Activated naive CD8-positive, alpha-beta T cell treated with anti-CD3 and anti-CD28 coated beads for 36 hours (primary cell): ENCODE data around the gene RAB22A. TPM values are rescaled to one million over a fixed set of nuclear protein-coding genes. Genes with fewer than 3 reads are reported as not detected.
"Not testable (repeated sequence)": the region's sequence is repeated elsewhere in the genome, so short reads cannot be mapped to it uniquely, and the experiment has no call there.

Experiments used
- DNase-seq: peaks from one replicate; pipeline ENCODE4 v3.0.0; 2021
- H3K27ac Mint-ChIP-seq: one replicate; pipeline ENCODE4 v1.8.0; 2022; ENCODE audit warnings: mild to moderate bottlenecking, moderate library complexity, mixed read lengths
- H3K27me3 Mint-ChIP-seq: one replicate; pipeline ENCODE4 v1.8.0; 2022; ENCODE audit warnings: mild to moderate bottlenecking, mixed read lengths
- H3K36me3 Mint-ChIP-seq: one replicate; pipeline ENCODE4 v1.8.0; 2021; ENCODE audit warnings: mild to moderate bottlenecking, mixed read lengths
- H3K4me1 Mint-ChIP-seq: one replicate; pipeline ENCODE4 v1.8.0; 2021; ENCODE audit warnings: mixed read lengths
- H3K4me3 Mint-ChIP-seq: one replicate; pipeline ENCODE4 v1.8.0; 2022; ENCODE audit warnings: mild to moderate bottlenecking, moderate library complexity, mixed read lengths
- H3K9me3 Mint-ChIP-seq: one replicate; pipeline ENCODE4 v1.8.0; 2022; ENCODE audit warnings: mixed read lengths
- total RNA-seq, 2 experiments: library from RNA; stranded (reverse); gene quantifications; one replicate each; pipeline ENCODE4 v1.2.3, GENCODE V29; 2021

Gene RAB22A
- total RNA-seq, 2 experiments from 2014 or later = 12.8 to 13.9 TPM

GRCh38 chr20:58359441-58359840 lies 49.9 kb downstream of the RAB22A start:
- peaks cover 3% of the 10 kb centered on the region for H3K4me1 Mint-ChIP-seq
- H3K27ac Mint-ChIP-seq = no peak overlapping the region
- peaks cover 8% of the 10 kb centered on the region for H3K36me3 Mint-ChIP-seq
- no peak overlapping the region for H3K4me3 Mint-ChIP-seq
- no peaks in the 10 kb centered on the region for H3K27me3 Mint-ChIP-seq
- no peak for DNase-seq
- no peaks in the 10 kb centered on the region for H3K9me3 Mint-ChIP-seq

- peaks cover 8% of the 10 kb centered on the region for H3K36me3 Mint-ChIP-seq
- H3K4me3 Mint-ChIP-seq = no peak overlapping the region
- H3K27me3 Mint-ChIP-seq = no peaks in the 10 kb centered on the region
- no peaks in the 10 kb centered on the region for H3K9me3 Mint-ChIP-seq
- DNase-seq = no peak
- no peak overlapping the region for H3K27ac Mint-ChIP-seq
- peaks cover 3% of the 10 kb centered on the region for H3K4me1 Mint-ChIP-seq
These were observed 51.4 kb downstream of the RAB22A start for GRCh38 chr20:58360936-58361335.

GRCh38 chr20:58361481-58362205 lies 52.1 kb downstream of the RAB22A start:
- Mint-ChIP-seq H3K36me3 (peaks cover 8% of the 10 kb centered on the region), H3K4me3 (no peak overlapping the region), H3K27ac (no peak overlapping the region), H3K4me1 (peaks cover 4% of the 10 kb centered on the region), H3K27me3 (no peaks in the 10 kb centered on the region), H3K9me3 (no peaks in the 10 kb centered on the region)
- DNase-seq = no peak

GRCh38 chr20:58362206-58362516 lies 52.6 kb downstream of the RAB22A start:
- Mint-ChIP-seq H3K9me3 (no peaks in the 10 kb centered on the region), H3K36me3 (peaks cover 8% of the 10 kb centered on the region), H3K27ac (no peak overlapping the region), H3K27me3 (no peaks in the 10 kb centered on the region), H3K4me1 (peaks cover 4% of the 10 kb centered on the region), H3K4me3 (no peak overlapping the region)
- no peak for DNase-seq

GRCh38 chr20:58362970-58363369 lies 53.5 kb downstream of the RAB22A start:
- H3K4me3 Mint-ChIP-seq = no peak overlapping the region

GRCh38 chr20:58366866-58367265 lies 57.4 kb downstream of the RAB22A start:
- peaks cover 3% of the 10 kb centered on the region for H3K4me1 Mint-ChIP-seq
- no peak overlapping the region for H3K27ac Mint-ChIP-seq

More at GRCh38 chr20:58362970-58363369, 53.5 kb downstream of the RAB22A start:
- no peak for DNase-seq
- no peaks in the 10 kb centered on the region for H3K9me3 Mint-ChIP-seq
- H3K27ac Mint-ChIP-seq = no peak overlapping the region
- peaks cover 8% of the 10 kb centered on the region for H3K36me3 Mint-ChIP-seq
- H3K27me3 Mint-ChIP-seq = no peaks in the 10 kb centered on the region
- peaks cover 4% of the 10 kb centered on the region for H3K4me1 Mint-ChIP-seq

GRCh38 chr20:58372806-58373205 lies 63.3 kb downstream of the RAB22A start:
- H3K4me3 Mint-ChIP-seq = no peak overlapping the region
- no peak for DNase-seq
- no peaks in the 10 kb centered on the region for H3K9me3 Mint-ChIP-seq
- H3K36me3 Mint-ChIP-seq = no peaks in the 10 kb centered on the region
- peaks cover 9% of the 10 kb centered on the region for H3K27me3 Mint-ChIP-seq
- no peaks in the 10 kb centered on the region for H3K4me1 Mint-ChIP-seq
- H3K27ac Mint-ChIP-seq = no peak overlapping the region

More at GRCh38 chr20:58366866-58367265, 57.4 kb downstream of the RAB22A start:
- Mint-ChIP-seq H3K27me3 (no peaks in the 10 kb centered on the region), H3K36me3 (peaks cover 2% of the 10 kb centered on the region), H3K9me3 (no peaks in the 10 kb centered on the region), H3K4me3 (no peak overlapping the region)
- no peak for DNase-seq

GRCh38 chr20:58373296-58373695 lies 63.8 kb downstream of the RAB22A start:
- H3K4me1 Mint-ChIP-seq, H3K36me3 Mint-ChIP-seq, DNase-seq, H3K9me3 Mint-ChIP-seq, H3K4me3 Mint-ChIP-seq, H3K27ac Mint-ChIP-seq: not testable (repeated sequence)
- H3K27me3 Mint-ChIP-seq = peaks cover 14% of the 10 kb centered on the region

GRCh38 chr20:58374027-58374850 lies 64.7 kb downstream of the RAB22A start:
- Mint-ChIP-seq H3K4me3 (no peak overlapping the region), H3K27ac (no peak overlapping the region)

GRCh38 chr20:58374906-58375758 lies 65.6 kb downstream of the RAB22A start:
- H3K4me1 Mint-ChIP-seq = no peaks in the 10 kb centered on the region
- H3K27ac Mint-ChIP-seq = no peak overlapping the region
- no peaks in the 10 kb centered on the region for H3K36me3 Mint-ChIP-seq
- H3K27me3 Mint-ChIP-seq = peaks cover 21% of the 10 kb centered on the region
- H3K9me3 Mint-ChIP-seq = no peaks in the 10 kb centered on the region
- no peak overlapping the region for H3K4me3 Mint-ChIP-seq
- no peak for DNase-seq

More at GRCh38 chr20:58374027-58374850, 64.7 kb downstream of the RAB22A start:
- no peaks in the 10 kb centered on the region for H3K36me3 Mint-ChIP-seq
- no peaks in the 10 kb centered on the region for H3K9me3 Mint-ChIP-seq
- DNase-seq = no peak
- peaks cover 17% of the 10 kb centered on the region for H3K27me3 Mint-ChIP-seq
- no peaks in the 10 kb centered on the region for H3K4me1 Mint-ChIP-seq

GRCh38 chr20:58375759-58376352 lies 66.3 kb downstream of the RAB22A start:
- H3K4me3 Mint-ChIP-seq = no peak overlapping the region
- no peak for DNase-seq
- H3K4me1 Mint-ChIP-seq = no peaks in the 10 kb centered on the region
- peaks cover 1% of the 10 kb centered on the region for H3K9me3 Mint-ChIP-seq
- H3K27me3 Mint-ChIP-seq = peaks cover 24% of the 10 kb centered on the region
- no peak overlapping the region for H3K27ac Mint-ChIP-seq
- H3K36me3 Mint-ChIP-seq = peaks cover 1% of the 10 kb centered on the region

- no peak for DNase-seq
- Mint-ChIP-seq H3K9me3 (peaks cover 10% of the 10 kb centered on the region), H3K4me1 (no peaks in the 10 kb centered on the region), H3K4me3 (no peak overlapping the region), H3K36me3 (peaks cover 8% of the 10 kb centered on the region), H3K27me3 (peaks cover 29% of the 10 kb centered on the region), H3K27ac (no peak overlapping the region)
These were observed 67.5 kb downstream of the RAB22A start for GRCh38 chr20:58377017-58377416.

GRCh38 chr20:58377766-58378401 lies 68.4 kb downstream of the RAB22A start:
- Mint-ChIP-seq H3K27me3 (peaks cover 29% of the 10 kb centered on the region), H3K4me1 (no peaks in the 10 kb centered on the region), H3K4me3 (no peak overlapping the region), H3K9me3 (peaks cover 10% of the 10 kb centered on the region), H3K27ac (no peak overlapping the region), H3K36me3 (peaks cover 8% of the 10 kb centered on the region)
- no peak for DNase-seq

GRCh38 chr20:58378704-58379103 lies 69.2 kb downstream of the RAB22A start:
- H3K27me3 Mint-ChIP-seq = peaks cover 34% of the 10 kb centered on the region
- no peak overlapping the region for H3K4me3 Mint-ChIP-seq
- H3K36me3 Mint-ChIP-seq = peaks cover 8% of the 10 kb centered on the region
- DNase-seq = no peak
- H3K4me1 Mint-ChIP-seq = no peaks in the 10 kb centered on the region
- peaks cover 10% of the 10 kb centered on the region for H3K9me3 Mint-ChIP-seq
- H3K27ac Mint-ChIP-seq = no peak overlapping the region
